Heart right ventricle (tissue), 16 donors: ENCODE measurements around the gene PID1. TPM values are rescaled to one million over a fixed set of nuclear protein-coding genes. Genes with fewer than 3 reads are reported as not detected.

ENCODE experiments used
- ATAC-seq, 8 donors: fragments of 200-7000 bp; cut with Tn5 transposase; one replicate each; pipeline ENCODE4 v1.9.1; 2020; ENCODE audit warnings: mild to moderate bottlenecking in 8 of 8, moderate library complexity in 8 of 8, moderate number of reproducible peaks in 1 of 8
- DNase-seq, 2 donors: peaks; one replicate each; pipeline ENCODE4 v3.0.0-alpha.2; 2020
- H3K27ac ChIP-seq, 10 donors: fragments of 200-600 bp; sonication (generic) in 2 of 10; one replicate each; pipeline versions ENCODE4 v1.5.0 to v1.8.0; 2020 to 2022; ENCODE audit warnings: mild to moderate bottlenecking in 3 of 10
- H3K27me3 ChIP-seq, 7 donors: fragments of 200-600 bp; one replicate each; pipeline ENCODE4 v1.8.0; 2021 to 2022; ENCODE audit warnings: mild to moderate bottlenecking in 2 of 7
- H3K36me3 ChIP-seq, 9 donors: fragments of 200-600 bp; sonication (generic) in 1 of 9; one replicate each; pipeline versions ENCODE4 v1.5.0 to v1.8.0; 2020 to 2022; ENCODE audit warnings: mild to moderate bottlenecking in 2 of 9
- H3K4me1 ChIP-seq, 9 donors: fragments of 200-600 bp; sonication (generic) in 1 of 9; one replicate each; pipeline versions ENCODE4 v1.5.0 to v1.8.0; 2020 to 2022; ENCODE audit warnings: mild to moderate bottlenecking in 4 of 9
- H3K4me3 ChIP-seq, 10 donors: fragments of 200-600 bp; sonication (generic) in 2 of 10; one replicate each; pipeline versions ENCODE4 v1.5.0 to v1.8.0; 2020 to 2022; ENCODE audit warnings: mild to moderate bottlenecking in 7 of 10, moderate library complexity in 2 of 10
- H3K9me3 ChIP-seq, 11 donors: fragments of 200-600 bp in 10 of 11; sonication (generic) in 2 of 11; one replicate each; pipeline versions ENCODE4 v1.5.0 to v1.8.0; 2013 to 2022; ENCODE audit warnings: mild to moderate bottlenecking in 2 of 11, control low read depth in 1 of 11, moderate library complexity in 1 of 11
- CTCF ChIP-seq, 9 donors: fragments of 200-600 bp; sonication (generic) in 2 of 9; IDR thresholded peaks; one replicate each; pipeline versions ENCODE4 v1.5.0 to v1.8.0; 2021 to 2022; ENCODE audit warnings: antibody characterized with exemption in 9 of 9, mild to moderate bottlenecking in 5 of 9, moderate library complexity in 1 of 9
- WGBS, 2 donors: extraction: QIAGEN DNeasy Blood & Tissue Kit; methylation state at CpG; one replicate each; pipeline ENCODE4 v1.1.7; 2013; ENCODE audit warnings: inconsistent platforms in 1 of 2; 5-methylcytosine and 5-hydroxymethylcytosine counted together
- intact Hi-C, 10 donors: fragments of 100-400 bp; cut with DNase I; formaldehyde crosslinking; loops; one replicate each; pipeline versions ENCODE4 v1.11.1 to v1.14.2; 2022
- polyA plus RNA-seq, 2 donors: library from polyadenylated mRNA; stranded (reverse); fragments of 200-250 nt; gene quantifications; one replicate each; pipeline ENCODE4 v1.2.3, GENCODE V29; 2013
- total RNA-seq, 10 donors: library from RNA; stranded (reverse); fragmentation: NEBNext Ultra II Directional in 3 of 10; extraction: Animal tissue kit (Norgen Biotek cat#: 25700) in 3 of 10; gene quantifications; one replicate each; pipeline versions ENCODE4 v1.2.1 to v1.2.4, GENCODE V29; 2021 to 2023
- donor health status: Arrhythmogenic right ventricular cardiomyopathy.
- donor health status: ischemic (EF 13 %, LVEDD 7.1; RV severe dilation, severe dysfunction).
- donor health status: healthy with polysubstance abuse.
- donor health status: DM: no; HTN: yes; CAD: no.
- donor health status: DM: no; HTN: no; CAD: no.
- donor health status: ischemic (EF 25% LVEDD 6.9; RV normal size, moderate dysfunction).
- donor health status: ischemic (EF 25% LVEDD 5.7; RV mildly dilated, moderate dysfunction).
- donor health status: healthy.
- donor health status: DM: yes; HTN: yes; CAD: no.
- donor health status: Ischemic cardiomyopathy.
- donor health status: ischemic (EF 35%, LVEDD 5.7; RV mildly dilated, moderate dysfunction).
- donor health status: nonischemic (EF 11% LVEDD 7.7; RV severe dilation, severe dysfunction).
- donor health status: DM: yes; HTN: yes; CAD: no.
- donor health status: PGD.
- donor health status: ischemic (EF 29% LVEDD 5.4; RV normal size, mild dysfunction).
- donor health status: nonischemic (EF 23%, LVEDD 6.1; RV moderate dilation, normal function).

Gene PID1
- total and polyA plus RNA-seq, 12 donors: 3.6 to 12.0 (median 6.1) TPM

- Histone ChIP-seq H3K4me1 (peaks cover 0 to 10% (median 0%) of the 10 kb centered on the region in 9 donors), H3K27me3 (no peaks in the 10 kb centered on the region), H3K9me3 (peaks cover 0 to 13% (median 0%) of the 10 kb centered on the region in 11 donors), H3K36me3 (no peaks in the 10 kb centered on the region), H3K4me3 (no peak overlapping the region), H3K27ac (no peak overlapping the region)
- DNase-seq: no peak
- ATAC-seq: no peak
- TF ChIP-seq CTCF (IDR thresholded peaks at IDR 0.05): no peak
- intact Hi-C loops: loop anchor here in 6 of 10 donors (5.0 to 10.0 kb wide), 2 partner anchors 135 to 448 kb away; partner anchors contain the start of gene PID1 (in 1 of the 6)
- WGBS, 2 donors: 90 to 91% methylated on average over 2 of the region's 2 CpGs
Measured at GRCh38 chr2:229137066-229137465, 134.0 kb downstream of the PID1 start.

GRCh38 chr2:229133155-229133772, 137.8 kb downstream of the PID1 start:
- DNase-seq: peak in 1 of 2 donors; percentile 18
- H3K4me1 ChIP-seq: peaks cover 0 to 15% (median 8%) of the 10 kb centered on the region in 9 donors
- WGBS, 2 donors: 53 to 63% methylated on average over 5 of the region's 5 CpGs
- intact Hi-C loops: loop anchor here in 9 of 10 donors (2.0 to 10.0 kb wide), 4 partner anchors 139 to 459 kb away; partner anchors contain the start of gene PID1 (in 5 of the 9)
- ATAC-seq: peak in 2 of 8 donors; percentile 50 to 51
- no peak overlapping the region for H3K4me3 ChIP-seq
- no peak overlapping the region for H3K27ac ChIP-seq
- no peaks in the 10 kb centered on the region for H3K27me3 ChIP-seq
- H3K9me3 ChIP-seq: peaks cover 0 to 13% (median 0%) of the 10 kb centered on the region in 11 donors
- no peaks in the 10 kb centered on the region for H3K36me3 ChIP-seq
- TF ChIP-seq CTCF (IDR thresholded peaks at IDR 0.05): peak; percentile 14 to 65 (median 49)

- no peak for DNase-seq
- no peak overlapping the region for H3K4me3 ChIP-seq
- H3K27ac ChIP-seq: no peak overlapping the region
- TF ChIP-seq CTCF (IDR thresholded peaks at IDR 0.05): no peak
- H3K4me1 ChIP-seq: peaks cover 0 to 15% (median 8%) of the 10 kb centered on the region in 9 donors
- H3K9me3 ChIP-seq: peaks cover 0 to 13% (median 0%) of the 10 kb centered on the region in 11 donors
- intact Hi-C loops: loop anchor here in 9 of 10 donors (2.0 to 10.0 kb wide), 4 partner anchors 140 to 460 kb away; partner anchors contain the start of gene PID1 (in 5 of the 9)
- no peak for ATAC-seq
- no peaks in the 10 kb centered on the region for H3K27me3 ChIP-seq
- 70 to 73% methylated on average over 6 of the region's 6 CpGs for WGBS, 2 donors
- no peaks in the 10 kb centered on the region for H3K36me3 ChIP-seq
Measured at GRCh38 chr2:229132236-229132635, 138.9 kb downstream of the PID1 start.

- Histone ChIP-seq H3K36me3 (no peaks in the 10 kb centered on the region), H3K4me3 (no peak overlapping the region), H3K27ac (peak overlapping the region in 2 of 10 donors; percentile 1 to 53), H3K4me1 (peaks cover 0 to 15% (median 8%) of the 10 kb centered on the region in 9 donors), H3K9me3 (peaks cover 0 to 2% (median 0%) of the 10 kb centered on the region in 11 donors), H3K27me3 (no peaks in the 10 kb centered on the region)
- DNase-seq (peak in 1 of 2 donors; percentile 7), ATAC-seq (peak in 5 of 8 donors; percentile 35 to 68 (median 56))
- no peak for TF ChIP-seq CTCF (IDR thresholded peaks at IDR 0.05)
- intact Hi-C loops: loop anchor here in 8 of 10 donors (5.0 to 10.0 kb wide), 3 partner anchors 142 to 462 kb away; partner anchors contain the start of gene PID1 (in 5 of the 8)
- 30 to 42% methylated on average over 6 of the region's 6 CpGs for WGBS, 2 donors
Measured at GRCh38 chr2:229130522-229130921, 140.6 kb downstream of the PID1 start.
